ENCODE data around the gene RNASE9. TPM values are rescaled to one million over a fixed set of nuclear protein-coding genes. Genes with fewer than 3 reads are reported as not detected.

Gene RNASE9
- total and polyA plus RNA-seq, 2 donors (not counting 1 experiment from before 2014, with no cell fraction given), result not detected

- H2AFZ ChIP-seq (ENCODE audit: low read length), result no peak overlapping the region
- TF ChIP-seq EZH2 (IDR thresholded peaks at IDR 0.05; ENCODE audit: low read length, missing control alignments), result no peak
- H3K27ac ChIP-seq (ENCODE audit: insufficient read depth, low read length), result no peak overlapping the region
- no peaks in the 10 kb centered on the region for H3K36me3 ChIP-seq (ENCODE audit: control insufficient read depth, insufficient read depth, low read length)
- no peak overlapping the region for H3K4me2 ChIP-seq (ENCODE audit: extremely low read depth, insufficient read depth, low read length)
- H4K20me1 ChIP-seq (ENCODE audit: control insufficient read depth, extremely low read depth, insufficient read depth, low read length), result no peaks in the 10 kb centered on the region
- H3K27me3 ChIP-seq (ENCODE audit: control insufficient read depth, insufficient read depth, low read length), result no peaks in the 10 kb centered on the region
- H3K9ac ChIP-seq (ENCODE audit: insufficient read depth, low read length), result no peak overlapping the region
- H3K9me3 ChIP-seq (ENCODE audit: control insufficient read depth, insufficient read depth, low read depth, low read length), result no peaks in the 10 kb centered on the region
- no peaks in the 10 kb centered on the region for H3K79me2 ChIP-seq (ENCODE audit: control insufficient read depth, insufficient read depth, low read length)
- no peak for DNase-seq (ENCODE audit: low read depth in 2 of 2)
- no peak overlapping the region for H3K4me3 ChIP-seq (replicated peaks in 1 of 4; ENCODE audit: control extremely low read depth in 1 of 4, insufficient read depth in 1 of 4, low read depth in 3 of 4, low read length in 4 of 4)
- no peaks in the 10 kb centered on the region for H3K4me1 ChIP-seq (ENCODE audit: control insufficient read depth, extremely low read depth, insufficient read depth, low read length)
These were observed 38.5 kb downstream of the RNASE9 start for GRCh38 chr14:20522332-20522731.

DNA sequence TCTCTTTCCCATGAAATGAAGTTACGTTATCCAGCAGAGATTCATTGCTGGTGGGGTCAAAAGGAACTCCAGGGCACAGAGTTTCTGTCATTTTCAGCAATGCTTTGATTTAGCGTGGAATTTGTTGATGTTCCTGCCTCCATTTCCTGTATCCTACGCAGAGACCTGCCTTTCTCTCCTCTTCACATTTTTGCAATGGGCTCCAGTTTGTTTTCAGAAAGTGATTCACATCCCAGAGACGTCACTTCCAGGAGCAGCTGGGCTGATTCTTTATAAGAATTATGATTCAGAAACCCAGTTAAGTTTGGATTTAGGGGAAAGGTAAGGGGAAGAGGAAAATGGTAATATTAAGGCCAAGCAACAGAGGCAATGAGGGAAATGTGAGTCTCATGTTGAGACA is 43.9 kb downstream of the RNASE9 start:
- H3K79me2 ChIP-seq (ENCODE audit: control insufficient read depth, insufficient read depth, low read length), result no peaks in the 10 kb centered on the region
- H3K4me1 ChIP-seq (ENCODE audit: control insufficient read depth, extremely low read depth, insufficient read depth, low read length), result no peaks in the 10 kb centered on the region
- H3K36me3 ChIP-seq (ENCODE audit: control insufficient read depth, insufficient read depth, low read length), result no peaks in the 10 kb centered on the region
- H3K27me3 ChIP-seq (ENCODE audit: control insufficient read depth, insufficient read depth, low read length), result no peaks in the 10 kb centered on the region
- H2AFZ ChIP-seq (ENCODE audit: low read length), result peak overlapping the region; percentile 54
- no peak for TF ChIP-seq EZH2 (IDR thresholded peaks at IDR 0.05; ENCODE audit: low read length, missing control alignments)
- TF ChIP-seq CTCF (conservative IDR thresholded peaks at IDR 0.05 in 1 of 2, IDR thresholded peaks at IDR 0.05 in 1 of 2; ENCODE audit: low read depth in 1 of 2, low read length in 2 of 2), result no peak
- peak overlapping the region; percentile 1 for H3K4me2 ChIP-seq (ENCODE audit: extremely low read depth, insufficient read depth, low read length)
- H4K20me1 ChIP-seq (ENCODE audit: control insufficient read depth, extremely low read depth, insufficient read depth, low read length), result no peaks in the 10 kb centered on the region
- no peak overlapping the region for H3K27ac ChIP-seq (ENCODE audit: insufficient read depth, low read length)
- H3K9me3 ChIP-seq (ENCODE audit: control insufficient read depth, insufficient read depth, low read depth, low read length), result no peaks in the 10 kb centered on the region
- H3K4me3 ChIP-seq (replicated peaks in 1 of 4; ENCODE audit: control extremely low read depth in 1 of 4, insufficient read depth in 1 of 4, low read depth in 3 of 4, low read length in 4 of 4), result no peak overlapping the region
- no peak overlapping the region for H3K9ac ChIP-seq (ENCODE audit: insufficient read depth, low read length)
- peak; percentile 25 to 58 for DNase-seq (ENCODE audit: low read depth in 2 of 2)

DNA sequence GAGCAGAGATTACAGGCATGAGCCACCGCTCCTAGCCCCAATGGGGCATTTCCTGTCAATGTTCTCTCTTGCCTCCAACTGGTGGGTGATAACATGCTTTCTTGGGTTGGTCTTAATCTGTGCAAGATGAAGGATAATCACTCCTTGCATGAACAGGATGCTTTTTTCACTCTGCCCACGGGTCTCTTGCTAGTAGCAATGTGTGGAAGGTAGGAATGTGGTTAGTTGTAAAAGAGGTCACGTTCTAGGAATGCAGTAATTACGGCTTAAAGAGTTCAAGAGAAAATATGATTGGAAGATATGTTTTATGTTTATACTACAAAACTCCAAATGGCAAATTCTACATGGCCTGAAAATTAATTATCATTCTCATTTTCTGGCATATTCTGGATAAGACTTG is 45.0 kb downstream of the RNASE9 start:
- H3K4me3 ChIP-seq (replicated peaks in 1 of 4; ENCODE audit: control extremely low read depth in 1 of 4, insufficient read depth in 1 of 4, low read depth in 3 of 4, low read length in 4 of 4), result no peak overlapping the region
- H3K4me2 ChIP-seq (ENCODE audit: extremely low read depth, insufficient read depth, low read length), result no peak overlapping the region
- H3K79me2 ChIP-seq (ENCODE audit: control insufficient read depth, insufficient read depth, low read length), result no peaks in the 10 kb centered on the region
- no peak overlapping the region for H2AFZ ChIP-seq (ENCODE audit: low read length)
- no peaks in the 10 kb centered on the region for H4K20me1 ChIP-seq (ENCODE audit: control insufficient read depth, extremely low read depth, insufficient read depth, low read length)
- H3K27ac ChIP-seq (ENCODE audit: insufficient read depth, low read length), result no peak overlapping the region
- H3K4me1 ChIP-seq (ENCODE audit: control insufficient read depth, extremely low read depth, insufficient read depth, low read length), result no peaks in the 10 kb centered on the region
- H3K9me3 ChIP-seq (ENCODE audit: control insufficient read depth, insufficient read depth, low read depth, low read length), result no peaks in the 10 kb centered on the region
- no peaks in the 10 kb centered on the region for H3K36me3 ChIP-seq (ENCODE audit: control insufficient read depth, insufficient read depth, low read length)
- peak in 1 of 2 donors; percentile 17 for DNase-seq (ENCODE audit: low read depth in 2 of 2)
- TF ChIP-seq EZH2 (IDR thresholded peaks at IDR 0.05; ENCODE audit: low read length, missing control alignments) (no peak), CTCF (conservative IDR thresholded peaks at IDR 0.05 in 1 of 2, IDR thresholded peaks at IDR 0.05 in 1 of 2; ENCODE audit: low read depth in 1 of 2, low read length in 2 of 2) (no peak)
- H3K27me3 ChIP-seq (ENCODE audit: control insufficient read depth, insufficient read depth, low read length), result no peaks in the 10 kb centered on the region
- no peak overlapping the region for H3K9ac ChIP-seq (ENCODE audit: insufficient read depth, low read length)

Measured in fibroblast of lung (primary cell).